ENCODE data around the gene CARD6. TPM values are rescaled to one million over a fixed set of nuclear protein-coding genes. Genes with fewer than 3 reads are reported as not detected.
"Not testable (repeated sequence)": the region's sequence is repeated elsewhere in the genome, so short reads cannot be mapped to it uniquely, and the experiment has no call there.

Gene CARD6
- total RNA-seq, 2 donors from 2014 or later = 12.8 to 14.9 TPM

DNA sequence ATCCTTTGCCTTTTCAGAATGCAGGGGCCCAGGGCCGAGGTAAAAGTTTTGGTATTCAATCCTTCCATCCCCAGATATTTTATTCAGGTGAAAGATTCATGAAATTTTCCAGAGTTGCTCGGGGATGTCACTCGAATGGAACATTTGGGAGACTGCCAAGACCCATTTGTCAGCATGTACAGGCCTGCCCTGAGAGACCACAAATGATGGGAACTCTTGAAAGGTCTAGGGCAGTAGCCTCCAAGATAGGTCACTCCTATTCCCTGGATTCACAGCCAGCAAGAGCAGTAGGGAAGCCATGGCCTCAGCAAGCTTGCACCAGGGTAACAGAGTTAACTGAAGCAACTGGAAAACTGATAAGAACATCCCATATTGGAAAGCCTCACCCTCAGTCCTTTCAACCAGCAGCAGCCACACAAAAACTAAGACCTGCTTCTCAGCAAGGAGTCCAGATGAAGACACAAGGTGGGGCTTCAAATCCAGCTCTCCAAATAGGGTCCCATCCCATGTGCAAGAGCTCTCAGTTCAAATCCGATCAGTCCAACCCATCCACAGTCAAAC, 12.5 kb downstream of the CARD6 start:
- intact Hi-C loops (cut with DNase I) = no loop called here

DNA sequence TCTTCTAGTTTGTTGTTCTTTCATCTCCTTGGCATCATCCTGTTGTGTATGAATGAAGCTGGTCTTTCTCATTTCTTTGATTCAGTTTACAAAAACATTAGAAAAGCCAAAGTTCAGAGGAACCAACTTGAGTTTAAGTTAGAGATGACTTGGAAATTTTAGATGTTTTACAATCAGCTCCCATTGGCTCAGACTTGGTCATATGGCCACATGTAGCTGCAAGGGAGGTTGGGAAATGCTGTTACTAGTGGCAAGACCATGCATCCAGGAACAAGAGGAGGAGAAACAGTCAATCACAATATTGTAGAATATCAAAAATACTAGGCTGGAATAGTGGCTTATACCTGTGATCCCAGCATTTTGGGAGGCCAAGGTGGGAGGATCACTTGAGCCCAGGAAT, 19.5 kb downstream of the CARD6 start:
- no peak for DNase-seq (ENCODE audit: low spot score)
- intact Hi-C loops (cut with DNase I) = no loop called here

More for the DNA sequence above, 12.5 kb downstream of the CARD6 start:
- DNase-seq (ENCODE audit: low spot score) = no peak

DNA sequence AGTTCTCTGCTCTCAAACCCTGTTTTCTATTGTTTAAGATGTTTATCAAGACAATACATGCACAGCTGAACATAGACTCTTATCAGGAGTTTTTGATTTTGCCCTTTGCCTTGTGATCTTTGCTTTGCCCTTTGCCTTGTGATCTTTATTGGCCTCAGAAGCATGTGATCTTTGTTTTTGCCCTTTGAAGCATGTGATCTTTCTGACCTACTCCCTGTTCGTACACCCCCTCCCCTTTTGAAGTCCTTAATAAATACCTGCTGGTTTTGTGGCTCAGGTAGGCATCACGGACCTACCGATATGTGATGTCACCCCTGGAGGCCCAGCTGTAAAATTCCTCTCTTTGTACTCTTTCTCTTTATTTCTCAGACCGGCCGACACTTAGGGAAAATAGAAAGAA, 23.8 kb downstream of the CARD6 start:
- intact Hi-C loops (cut with DNase I) = not testable (repeated sequence)

DNA sequence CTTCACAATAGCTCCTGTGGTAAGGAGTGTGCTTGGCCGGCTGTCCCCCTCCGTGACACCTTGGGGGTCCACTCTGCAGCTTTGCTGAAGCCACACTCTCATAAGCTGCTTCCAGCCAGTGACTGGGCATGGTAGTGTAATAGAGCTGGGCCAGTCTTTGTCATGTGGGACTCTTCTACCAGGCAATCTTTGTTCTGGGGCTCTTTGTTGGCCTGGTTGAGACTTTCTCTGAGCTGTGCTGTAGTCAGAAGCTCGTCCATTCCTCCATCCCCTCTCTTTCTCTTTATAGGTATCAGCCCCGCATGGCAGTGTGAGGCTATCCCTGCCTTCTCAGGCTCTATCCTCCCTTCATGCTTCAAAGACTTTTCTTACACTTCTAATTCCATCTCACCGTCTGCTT, 25.7 kb downstream of the CARD6 start:
- no peak for DNase-seq (ENCODE audit: low spot score)
- intact Hi-C loops (cut with DNase I) = no loop called here

More for the DNA sequence above, 23.8 kb downstream of the CARD6 start:
- not testable (repeated sequence) for DNase-seq (ENCODE audit: low spot score)

DNA sequence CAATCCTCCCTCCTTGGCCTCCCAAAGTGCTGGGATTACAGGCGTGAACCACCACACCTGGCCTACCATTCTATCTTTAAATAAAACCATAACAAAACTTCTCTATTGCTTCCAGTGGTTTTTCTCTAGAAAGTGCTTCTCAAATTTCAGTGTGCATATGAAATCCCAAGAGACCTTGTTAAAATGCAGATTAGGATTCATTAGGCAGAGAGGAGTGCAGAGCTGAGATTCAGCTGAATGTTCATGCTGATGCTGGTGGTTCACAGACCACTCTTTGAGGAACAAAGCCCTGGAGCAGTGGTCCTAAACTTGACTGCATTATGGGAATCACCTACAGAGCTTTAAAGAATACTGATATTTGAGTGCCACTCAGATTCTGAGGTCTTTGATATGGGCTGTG, 28.2 kb downstream of the CARD6 start:
- no peak for DNase-seq (ENCODE audit: low spot score)
- intact Hi-C loops (cut with DNase I) = no loop called here

DNA sequence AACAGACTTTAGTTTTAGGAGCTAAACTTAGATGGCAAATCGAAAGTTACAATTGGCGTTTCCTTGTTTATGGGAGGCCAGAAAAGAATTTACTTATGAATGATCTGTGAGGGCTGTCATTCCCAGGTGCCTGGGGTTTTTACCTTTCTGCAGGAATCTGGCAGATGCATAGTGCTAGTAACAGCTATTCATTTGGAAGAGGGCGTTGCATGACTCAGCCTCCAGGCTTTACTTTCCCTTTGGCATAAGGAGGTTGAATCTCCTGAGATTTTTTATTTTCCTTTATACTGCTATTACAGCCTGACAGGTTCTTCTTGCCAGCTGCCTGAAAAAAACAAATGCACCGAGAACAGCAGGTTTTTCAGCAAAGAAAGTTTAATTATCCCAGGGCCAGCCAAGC, 30.0 kb downstream of the CARD6 start:
- DNase-seq (ENCODE audit: low spot score) = no peak
- intact Hi-C loops (cut with DNase I) = no loop called here

DNA sequence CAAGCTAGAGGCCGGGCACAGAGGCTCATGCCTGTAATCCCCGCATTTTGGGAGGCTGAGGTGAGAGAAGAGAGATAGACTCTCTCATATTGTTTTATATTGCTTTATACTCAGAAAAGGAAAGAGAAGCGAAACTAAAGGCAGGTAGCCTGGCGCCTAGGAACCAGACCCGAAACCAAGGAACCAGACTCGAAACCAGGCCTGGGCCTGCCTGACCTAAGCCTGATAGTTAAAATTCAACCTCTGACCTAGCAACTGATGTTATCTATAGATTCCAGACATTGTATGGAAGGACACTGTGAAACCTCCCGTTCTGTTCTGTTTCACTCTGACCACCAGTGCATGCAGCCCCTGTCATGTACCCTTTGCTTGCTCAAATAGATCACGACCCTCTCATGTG, 31.1 kb downstream of the CARD6 start:
- DNase-seq (ENCODE audit: low spot score); intact Hi-C loops (cut with DNase I): not testable (repeated sequence)

DNA sequence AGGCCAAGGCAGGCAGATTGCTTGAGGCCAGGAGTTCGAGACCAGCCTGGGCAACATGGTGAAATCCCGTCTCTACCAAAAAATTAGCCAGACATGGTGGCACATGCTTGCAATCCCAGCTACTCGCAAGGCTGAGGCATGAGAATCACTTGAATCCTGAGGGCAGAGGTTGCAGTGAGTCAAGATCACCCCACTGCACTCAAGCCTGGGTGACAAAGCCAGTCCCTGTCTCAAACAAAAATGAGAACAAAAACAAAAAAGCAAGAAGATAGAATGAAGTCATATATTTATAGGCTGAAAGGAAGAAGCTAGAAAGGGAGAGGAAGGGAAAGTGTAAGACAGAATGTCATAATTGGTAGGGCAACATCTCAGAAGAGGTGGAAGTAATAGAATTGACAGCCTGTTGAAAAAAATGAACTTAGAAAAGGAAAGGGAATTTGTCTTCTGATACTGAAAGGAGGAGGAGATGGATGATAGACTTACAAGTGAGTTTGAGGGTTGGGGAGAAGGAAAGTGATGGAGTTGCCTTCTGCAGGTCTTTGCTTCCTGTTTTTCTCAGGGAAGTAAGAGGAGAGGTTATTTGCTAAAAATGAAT, 32.2 kb downstream of the CARD6 start:
- intact Hi-C loops (cut with DNase I) = no loop called here
- no peak for DNase-seq (ENCODE audit: low spot score)

DNA sequence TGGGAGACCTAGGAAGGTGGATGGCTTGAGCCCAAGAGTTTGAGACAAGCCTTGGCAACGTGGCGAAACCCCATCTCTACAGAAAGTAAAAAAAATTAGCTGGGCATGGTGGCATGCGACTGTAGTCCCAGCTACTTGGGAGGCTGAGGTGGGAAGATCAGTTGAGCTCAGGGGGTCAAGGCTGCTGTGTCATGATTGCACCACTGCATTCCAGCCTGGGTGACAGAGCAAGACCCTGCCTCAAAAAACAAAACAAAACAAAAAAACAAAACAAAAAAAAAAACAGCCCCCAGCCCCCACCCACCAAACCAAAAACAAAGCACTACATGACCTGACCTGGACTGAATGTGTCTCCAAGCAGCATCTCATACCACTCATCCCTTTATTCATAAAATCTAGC, 34.8 kb downstream of the CARD6 start:
- intact Hi-C loops (cut with DNase I) = loop anchor here in 1 of 2 donors (5.0 kb wide), 1 partner anchor 654 kb away; no protein-coding TSS in a partner anchor
- no peak for DNase-seq (ENCODE audit: low spot score)

DNA sequence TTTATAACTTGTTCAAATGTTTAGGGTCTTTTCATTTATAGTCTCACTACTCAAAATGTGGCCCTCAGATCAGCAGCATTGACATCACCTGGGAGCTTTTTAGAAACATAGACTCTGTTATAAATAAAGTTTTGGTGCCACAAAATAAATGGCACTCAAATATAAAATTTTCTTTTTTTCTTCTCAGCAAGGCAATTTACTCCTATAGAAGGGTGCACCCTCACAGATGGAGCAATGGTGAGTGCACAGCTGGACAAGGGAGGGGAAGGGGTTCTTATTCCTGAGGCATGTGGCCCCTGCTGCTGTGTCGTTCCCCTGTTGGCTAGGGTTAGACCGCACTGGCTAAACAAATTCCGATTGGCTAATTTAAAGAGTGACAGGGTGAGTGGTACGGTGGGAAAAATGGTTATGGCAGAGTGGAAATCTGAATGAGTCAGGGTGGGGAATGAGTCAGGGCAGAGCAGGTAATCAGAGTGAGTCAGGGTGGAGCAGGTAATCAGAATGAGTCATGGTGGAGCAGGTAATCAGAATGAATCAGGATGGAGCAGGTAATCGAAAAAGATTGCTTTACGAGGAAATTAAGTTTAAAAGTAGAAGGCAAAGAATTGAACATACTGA, 36.3 kb downstream of the CARD6 start:
- no peak for DNase-seq (ENCODE audit: low spot score)
- intact Hi-C loops (cut with DNase I) = loop anchor here in 1 of 2 donors (5.0 kb wide), 1 partner anchor 655 kb away; no protein-coding TSS in a partner anchor

DNA sequence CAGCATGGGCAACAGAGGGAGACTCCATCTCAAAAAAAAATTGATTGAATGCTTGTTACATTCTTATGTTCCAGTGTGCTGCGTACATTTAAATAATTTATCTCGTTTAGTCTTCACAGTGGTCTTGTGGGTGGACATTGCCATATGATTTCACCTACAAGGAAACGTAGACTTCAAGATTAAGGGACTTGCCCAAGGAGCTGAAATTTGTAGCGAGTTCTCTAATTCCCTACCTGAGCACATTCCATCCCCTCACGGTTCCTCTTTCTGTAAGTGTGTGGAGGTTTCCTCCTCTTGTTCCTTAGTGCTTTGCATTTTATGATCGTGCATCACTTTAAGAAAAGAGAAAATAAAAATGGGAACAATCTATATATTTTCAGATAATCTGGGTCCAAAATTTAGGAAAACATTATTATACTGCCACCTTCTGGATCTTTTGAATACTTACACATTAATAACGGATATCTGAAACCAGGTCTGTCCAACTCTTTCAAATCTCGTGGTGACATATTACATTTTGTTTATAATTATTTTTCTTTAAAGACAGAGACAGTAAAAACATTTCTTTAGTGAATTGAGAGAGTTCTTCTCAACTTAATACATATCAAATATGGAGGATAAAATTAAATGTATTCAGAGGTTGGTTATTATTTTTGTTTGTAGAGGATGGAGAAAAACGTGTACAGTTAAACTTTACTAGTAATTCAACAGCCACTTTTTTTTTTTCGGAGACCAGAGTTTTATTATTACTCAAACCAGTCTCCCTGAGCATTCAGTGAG, 38.2 kb downstream of the CARD6 start:
- no peak for DNase-seq (ENCODE audit: low spot score)
- intact Hi-C loops (cut with DNase I) = loop anchor here in 1 of 2 donors (5.0 kb wide), 1 partner anchor 657 kb away; no protein-coding TSS in a partner anchor

DNA sequence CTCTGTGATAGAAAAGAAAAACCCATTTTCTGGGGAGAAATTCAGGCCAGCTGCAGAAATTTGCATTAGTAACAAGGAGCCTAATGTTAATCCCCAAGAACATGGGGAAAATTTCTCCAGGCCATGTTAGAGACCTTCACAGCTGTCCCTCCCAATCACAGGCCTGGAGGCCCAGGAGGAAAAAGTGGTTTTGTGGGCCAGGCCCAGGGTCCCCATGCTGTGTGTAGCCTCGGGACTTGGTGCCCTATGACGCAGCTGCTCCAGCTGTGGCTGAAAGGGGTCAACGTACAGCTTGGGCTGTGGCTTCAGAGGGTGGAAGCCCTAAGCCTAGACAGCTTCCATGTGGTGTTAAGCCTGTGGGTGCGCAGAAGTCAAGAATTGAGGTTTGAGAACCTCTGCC, 41.1 kb downstream of the CARD6 start:
- no peak for DNase-seq (ENCODE audit: low spot score)
- intact Hi-C loops (cut with DNase I) = no loop called here

DNA sequence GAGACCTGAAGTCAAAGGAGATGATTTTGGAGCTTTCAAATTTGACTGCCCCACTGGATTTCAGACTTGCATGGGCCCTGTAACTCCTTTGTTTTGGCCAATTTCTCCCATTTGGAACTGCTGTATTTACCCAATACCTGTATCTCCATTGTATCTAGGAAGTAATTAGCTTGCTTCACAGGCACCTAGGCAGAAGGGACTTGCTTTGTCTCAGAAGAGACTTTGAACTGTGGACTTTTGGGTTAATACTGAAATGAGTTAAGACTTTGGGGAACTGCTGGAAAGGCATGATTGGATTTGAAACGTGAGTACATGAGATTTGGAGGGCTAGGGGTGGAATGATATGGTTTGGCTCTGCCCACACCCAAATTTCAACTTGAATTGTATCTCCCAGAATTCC, 41.9 kb downstream of the CARD6 start:
- intact Hi-C loops (cut with DNase I); DNase-seq (ENCODE audit: low spot score): not testable (repeated sequence)

DNA sequence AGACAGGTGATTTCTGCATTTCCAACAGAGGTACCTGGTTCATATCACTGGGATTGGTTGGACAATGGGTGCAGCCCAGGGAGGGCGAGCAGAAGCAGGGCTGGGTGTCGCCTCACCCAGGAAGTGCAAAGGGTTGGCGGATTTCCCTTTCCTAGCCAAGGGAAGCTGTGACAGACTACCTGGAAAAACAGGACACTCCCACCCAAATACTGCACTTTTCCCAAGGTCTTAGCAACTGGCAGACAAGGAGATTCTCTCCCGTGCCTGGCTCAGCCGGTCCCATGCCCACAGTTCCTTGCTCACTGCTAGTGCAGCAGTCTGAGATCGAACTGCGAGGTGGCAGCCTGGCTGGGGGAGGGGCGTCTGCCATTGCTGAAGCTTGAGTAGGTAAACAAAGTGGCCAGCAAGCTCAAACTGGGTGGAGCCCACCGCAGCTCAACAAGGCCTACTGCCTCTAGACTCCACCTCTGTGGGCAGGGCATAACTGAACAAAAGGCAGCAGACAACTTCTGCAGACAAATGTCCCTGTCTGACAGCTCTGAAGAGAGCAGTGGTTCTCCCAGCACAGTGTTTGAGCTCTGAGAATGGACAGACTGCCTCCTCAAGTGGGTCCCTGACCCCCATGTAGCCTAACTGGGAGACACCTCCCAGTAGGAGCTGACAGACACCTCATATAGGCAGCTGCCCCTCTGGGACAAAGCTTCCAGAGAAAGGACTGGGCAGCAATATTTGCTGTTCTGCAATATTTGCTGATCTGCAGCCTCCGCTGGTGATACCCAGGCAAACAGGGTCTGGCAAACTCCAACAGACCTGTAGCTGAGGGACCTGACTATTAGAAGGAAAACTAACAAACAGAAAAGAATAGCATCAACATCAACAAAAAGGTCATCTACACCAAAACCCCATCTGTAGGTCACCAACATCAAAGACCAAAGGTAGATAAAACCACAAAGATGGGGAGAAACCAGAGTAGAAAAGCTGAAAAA, 54.6 kb downstream of the CARD6 start:
- intact Hi-C loops (cut with DNase I); DNase-seq (ENCODE audit: low spot score): not testable (repeated sequence)

DNA sequence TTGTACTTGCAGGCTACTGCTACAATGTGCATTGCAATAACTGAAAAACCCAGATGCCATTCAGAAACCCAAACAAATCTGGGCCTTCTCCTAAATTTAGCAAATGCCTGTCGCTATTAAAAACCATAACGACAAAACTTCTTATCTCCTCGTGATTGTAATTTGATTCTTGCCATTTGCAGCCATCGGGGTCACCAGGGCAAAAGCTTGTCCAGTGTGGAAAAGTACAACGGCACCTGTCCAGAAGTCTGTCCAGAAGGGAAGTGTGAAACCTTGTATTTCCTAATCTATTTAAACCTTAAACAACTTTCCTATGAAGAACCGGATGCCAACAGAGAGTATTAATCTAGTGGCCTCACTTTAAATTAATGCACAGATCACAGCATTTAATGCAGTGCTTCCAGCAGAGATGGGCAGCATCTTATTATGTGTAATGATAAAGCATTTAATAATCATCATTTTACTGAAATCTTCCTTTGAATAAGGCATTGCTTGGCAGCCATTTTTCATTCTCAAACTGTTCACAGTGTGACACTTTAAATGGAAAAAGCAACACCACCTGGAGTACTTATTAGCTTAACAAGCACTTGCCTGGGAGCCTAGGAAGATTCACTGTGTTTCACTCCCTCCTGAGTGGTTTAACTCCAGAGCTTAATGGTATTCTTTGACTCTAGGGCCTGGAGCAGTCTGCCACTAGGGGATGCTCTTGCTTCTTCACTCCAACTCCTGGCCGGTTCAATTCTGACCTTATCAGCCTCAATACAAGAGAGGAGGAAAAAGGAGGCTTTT, 63.2 kb downstream of the CARD6 start:
- DNase-seq (ENCODE audit: low spot score) = no peak
- intact Hi-C loops (cut with DNase I) = loop anchor here (5.0 to 10.0 kb wide), 3 partner anchors 520 to 1528 kb away; no protein-coding TSS in a partner anchor

DNA sequence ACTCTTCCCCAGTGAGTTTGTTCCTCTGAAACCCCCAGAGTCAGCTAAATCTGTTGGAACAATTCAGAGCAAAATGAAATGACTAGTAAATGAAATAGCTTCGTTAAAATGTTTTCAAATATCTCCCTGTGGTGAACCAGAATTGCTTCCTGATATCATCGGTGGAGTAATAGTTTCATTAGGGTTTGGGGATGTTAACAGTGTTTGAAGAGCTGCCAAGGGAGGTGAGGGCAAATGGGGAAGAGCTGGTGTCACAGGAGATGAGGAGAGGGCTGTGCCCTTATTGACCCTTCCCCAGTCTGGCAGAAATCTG, 63.8 kb downstream of the CARD6 start:
- intact Hi-C loops (cut with DNase I) = loop anchor here (5.0 to 10.0 kb wide), 4 partner anchors 367 to 1527 kb away; no protein-coding TSS in a partner anchor
- no peak for DNase-seq (ENCODE audit: low spot score)

DNA sequence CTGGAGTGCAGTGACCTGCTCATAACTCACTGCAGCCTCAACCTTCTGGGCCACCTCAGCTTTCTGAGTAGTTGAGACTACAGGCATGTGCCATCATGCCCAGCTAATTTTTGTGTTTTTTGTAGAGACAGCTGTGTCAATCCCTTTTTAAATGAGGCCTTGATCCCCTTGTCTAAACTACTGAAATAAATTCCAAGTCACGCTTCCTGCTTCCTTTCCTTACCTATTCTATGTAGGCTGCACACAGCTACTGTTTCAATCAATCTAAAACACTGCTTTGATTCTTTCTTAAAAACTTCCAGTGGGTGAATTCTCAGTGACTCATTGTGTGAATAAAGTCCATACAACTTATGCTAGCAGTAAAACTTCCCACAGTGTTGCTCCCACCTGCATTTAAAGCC, 65.2 kb downstream of the CARD6 start:
- DNase-seq (ENCODE audit: low spot score) = no peak
- intact Hi-C loops (cut with DNase I) = loop anchor here (5.0 to 10.0 kb wide), 3 partner anchors 366 to 928 kb away; no protein-coding TSS in a partner anchor

DNA sequence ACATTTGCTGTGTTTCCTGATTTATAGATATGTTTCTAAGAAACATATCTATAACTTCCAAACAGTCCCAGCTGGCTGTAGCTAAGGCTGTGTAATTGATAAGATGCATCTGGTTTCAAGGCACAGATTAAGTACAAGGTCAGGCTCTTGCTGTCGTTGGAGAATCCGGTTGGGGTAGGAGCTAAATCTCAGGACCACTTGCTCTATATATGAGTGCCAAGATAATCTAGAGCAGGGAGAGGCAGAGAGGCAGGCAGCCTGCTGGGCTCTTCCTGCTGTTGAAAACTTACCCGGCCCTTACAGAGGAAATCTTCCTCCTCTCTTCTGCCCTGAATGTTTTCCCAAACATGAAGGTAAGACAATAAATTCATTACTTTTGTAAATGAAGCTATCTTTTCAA, 68.1 kb downstream of the CARD6 start, which contains the start of gene C7:
Gene C7, plus strand, starts transcription at position 234 of the 400 bp plus-strand sequence. Its CDS starts 114 bp downstream, at position 348.
- intact Hi-C loops (cut with DNase I) = loop anchor here (5.0 to 10.0 kb wide), 3 partner anchors 363 to 926 kb away; no protein-coding TSS in a partner anchor
- DNase-seq (ENCODE audit: low spot score) = no peak

Measured in posterior vena cava (tissue), 2 donors.